ENCODE data around the gene PLA2G3.

DNA sequence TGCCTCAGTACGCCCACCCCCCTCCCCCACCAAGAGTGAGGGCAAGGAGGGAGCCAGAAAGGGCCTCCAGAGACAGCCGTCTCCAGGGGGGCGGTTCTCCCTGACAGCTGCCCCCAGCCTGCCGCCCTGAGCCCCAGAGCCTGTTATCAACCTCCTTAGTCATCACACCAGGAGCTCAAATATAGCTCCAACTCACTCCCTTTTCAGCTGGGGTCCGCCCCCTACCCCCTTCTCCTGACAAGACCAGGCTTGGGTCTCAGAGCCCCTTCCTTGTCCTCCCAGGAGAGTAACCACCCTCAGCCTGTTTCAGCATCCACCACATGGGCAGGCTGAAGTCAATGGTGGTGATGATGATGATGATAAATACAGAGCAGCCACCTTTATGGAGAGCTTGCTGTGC is 20.1 kb downstream of the PLA2G3 start:
- TF ChIP-seq EZH2 (IDR thresholded peaks at IDR 0.05; ENCODE audit: insufficient read depth, poor library complexity, severe bottlenecking) (no peak), EZH2phosphoT487 (IDR thresholded peaks at IDR 0.05; ENCODE audit: insufficient read depth, low read depth) (no peak)
